ENCODE measurements around the gene MAP2K5. TPM values are rescaled to one million over a fixed set of nuclear protein-coding genes. Genes with fewer than 3 reads are reported as not detected.

MAP2K5 gene
- total and polyA plus RNA-seq, 4 donors, result 3.8 to 6.4 (median 5.6) TPM

DNA sequence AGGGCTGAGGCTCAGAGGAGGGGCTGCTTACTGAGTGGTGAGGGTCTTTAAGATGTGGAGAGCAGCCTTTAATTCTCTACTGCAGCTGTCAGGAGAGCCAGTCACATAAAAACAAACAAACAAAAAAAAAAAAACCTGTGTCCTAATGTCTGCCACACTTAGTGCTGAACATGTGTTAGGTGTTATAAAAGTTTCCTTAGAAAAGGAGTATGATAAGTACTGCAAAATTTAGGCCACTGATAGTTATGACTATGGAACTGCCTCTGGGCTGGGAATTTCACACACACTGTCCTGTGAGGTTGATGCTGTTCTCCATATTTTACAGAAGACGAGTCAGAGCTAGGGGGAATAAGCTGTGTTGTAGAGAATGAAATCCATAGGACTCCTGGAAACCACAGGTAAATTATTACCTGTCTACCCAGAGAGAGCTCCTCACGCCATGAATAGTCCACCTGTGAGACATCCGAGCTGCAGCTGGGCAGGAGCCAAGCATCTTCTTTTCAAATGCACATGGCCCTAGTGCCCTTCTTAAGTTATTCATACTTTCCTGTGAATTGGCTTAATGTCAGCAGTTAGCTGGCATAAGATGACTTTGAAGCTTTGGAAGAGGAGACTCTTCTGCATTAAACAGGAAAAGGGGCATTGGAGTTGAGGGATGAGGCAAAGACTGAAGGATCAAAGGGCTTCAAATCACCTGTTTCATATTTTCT lies 248.3 kb downstream of the MAP2K5 start:
- H3K4me3 ChIP-seq (ENCODE audit: low read depth in 1 of 3, low read length in 3 of 3), result no peak overlapping the region
- no peaks in the 10 kb centered on the region for H3K36me3 ChIP-seq (ENCODE audit: control insufficient read depth in 4 of 4, insufficient read depth in 3 of 4, low read depth in 1 of 4, low read length in 3 of 4)
- TF ChIP-seq MAX (IDR thresholded peaks at IDR 0.05), result no peak
- TF ChIP-seq CTCF (IDR thresholded peaks at IDR 0.05; ENCODE audit: low read depth, low read length, missing input control), result no peak
- no peak for TF ChIP-seq SP1 (IDR thresholded peaks at IDR 0.05)
- TF ChIP-seq, protein P1, sequence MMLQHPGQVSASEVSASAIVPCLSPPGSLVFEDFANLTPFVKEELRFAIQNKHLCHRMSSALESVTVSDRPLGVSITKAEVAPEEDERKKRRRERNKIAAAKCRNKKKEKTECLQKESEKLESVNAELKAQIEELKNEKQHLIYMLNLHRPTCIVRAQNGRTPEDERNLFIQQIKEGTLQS (IDR thresholded peaks at IDR 0.05), result no peak
- no peak for TF ChIP-seq JUND (IDR thresholded peaks at IDR 0.05)
- no peak for TF ChIP-seq YY1 (IDR thresholded peaks at IDR 0.05)
- TF ChIP-seq NR2F2 (IDR thresholded peaks at IDR 0.05), result no peak
- no peak for TF ChIP-seq FOXA1 (IDR thresholded peaks at IDR 0.05)
- no peak for TF ChIP-seq EGR1 (IDR thresholded peaks at IDR 0.05; ENCODE audit: low read depth in 2 of 2)
- no peak for TF ChIP-seq RAD21 (IDR thresholded peaks at IDR 0.05)
- no peaks in the 10 kb centered on the region for H3K27me3 ChIP-seq (ENCODE audit: control insufficient read depth in 4 of 4, insufficient read depth in 4 of 4, low read length in 3 of 4)
- over 99% methylated on average over 3 of the region's 3 CpGs for WGBS
- no peak overlapping the region for H3K27ac ChIP-seq (ENCODE audit: low read depth in 1 of 2, low read length in 2 of 2)
- no peak overlapping the region for H3K9ac ChIP-seq (ENCODE audit: low read depth in 1 of 2, low read length in 2 of 2)
- no peaks in the 10 kb centered on the region for H3K4me1 ChIP-seq (ENCODE audit: control insufficient read depth in 4 of 4, insufficient read depth in 4 of 4, low read length in 3 of 4)
- no peak for DNase-seq (ENCODE audit: low spot score)
- H3K9me3 ChIP-seq (ENCODE audit: control insufficient read depth in 4 of 4, low read length in 3 of 4), result no peaks in the 10 kb centered on the region

GRCh38 chr15:67792250-67792942 lies 249.9 kb downstream of the MAP2K5 start:
- no peaks in the 10 kb centered on the region for H3K36me3 ChIP-seq (ENCODE audit: control insufficient read depth in 4 of 4, insufficient read depth in 3 of 4, low read depth in 1 of 4, low read length in 3 of 4)
- no peak for DNase-seq (ENCODE audit: low spot score)
- 91% methylated on average over 8 of the region's 8 CpGs for WGBS
- H3K27me3 ChIP-seq (ENCODE audit: control insufficient read depth in 4 of 4, insufficient read depth in 4 of 4, low read length in 3 of 4), result no peaks in the 10 kb centered on the region
- no peak overlapping the region for H3K27ac ChIP-seq (ENCODE audit: low read depth in 1 of 2, low read length in 2 of 2)
- H3K9me3 ChIP-seq (ENCODE audit: control insufficient read depth in 4 of 4, low read length in 3 of 4), result no peaks in the 10 kb centered on the region
- no peak overlapping the region for H3K9ac ChIP-seq (ENCODE audit: low read depth in 1 of 2, low read length in 2 of 2)
- TF ChIP-seq NR2F2 (IDR thresholded peaks at IDR 0.05), result no peak
- TF ChIP-seq HNF4G (IDR thresholded peaks at IDR 0.05), result no peak
- TF ChIP-seq SP1 (IDR thresholded peaks at IDR 0.05), result no peak
- no peak for TF ChIP-seq YY1 (IDR thresholded peaks at IDR 0.05)
- no peak for TF ChIP-seq TAF1 (conservative IDR thresholded peaks at IDR 0.05)
- TF ChIP-seq, protein P2, sequence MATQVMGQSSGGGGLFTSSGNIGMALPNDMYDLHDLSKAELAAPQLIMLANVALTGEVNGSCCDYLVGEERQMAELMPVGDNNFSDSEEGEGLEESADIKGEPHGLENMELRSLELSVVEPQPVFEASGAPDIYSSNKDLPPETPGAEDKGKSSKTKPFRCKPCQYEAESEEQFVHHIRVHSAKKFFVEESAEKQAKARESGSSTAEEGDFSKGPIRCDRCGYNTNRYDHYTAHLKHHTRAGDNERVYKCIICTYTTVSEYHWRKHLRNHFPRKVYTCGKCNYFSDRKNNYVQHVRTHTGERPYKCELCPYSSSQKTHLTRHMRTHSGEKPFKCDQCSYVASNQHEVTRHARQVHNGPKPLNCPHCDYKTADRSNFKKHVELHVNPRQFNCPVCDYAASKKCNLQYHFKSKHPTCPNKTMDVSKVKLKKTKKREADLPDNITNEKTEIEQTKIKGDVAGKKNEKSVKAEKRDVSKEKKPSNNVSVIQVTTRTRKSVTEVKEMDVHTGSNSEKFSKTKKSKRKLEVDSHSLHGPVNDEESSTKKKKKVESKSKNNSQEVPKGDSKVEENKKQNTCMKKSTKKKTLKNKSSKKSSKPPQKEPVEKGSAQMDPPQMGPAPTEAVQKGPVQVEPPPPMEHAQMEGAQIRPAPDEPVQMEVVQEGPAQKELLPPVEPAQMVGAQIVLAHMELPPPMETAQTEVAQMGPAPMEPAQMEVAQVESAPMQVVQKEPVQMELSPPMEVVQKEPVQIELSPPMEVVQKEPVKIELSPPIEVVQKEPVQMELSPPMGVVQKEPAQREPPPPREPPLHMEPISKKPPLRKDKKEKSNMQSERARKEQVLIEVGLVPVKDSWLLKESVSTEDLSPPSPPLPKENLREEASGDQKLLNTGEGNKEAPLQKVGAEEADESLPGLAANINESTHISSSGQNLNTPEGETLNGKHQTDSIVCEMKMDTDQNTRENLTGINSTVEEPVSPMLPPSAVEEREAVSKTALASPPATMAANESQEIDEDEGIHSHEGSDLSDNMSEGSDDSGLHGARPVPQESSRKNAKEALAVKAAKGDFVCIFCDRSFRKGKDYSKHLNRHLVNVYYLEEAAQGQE (IDR thresholded peaks at IDR 0.05), result no peak
- TF ChIP-seq, protein P1 (IDR thresholded peaks at IDR 0.05), result no peak
- TF ChIP-seq GABPA (IDR thresholded peaks at IDR 0.05 in 1 of 2, conservative IDR thresholded peaks at IDR 0.05 in 1 of 2), result no peak
- no peak for TF ChIP-seq CTCF (IDR thresholded peaks at IDR 0.05; ENCODE audit: low read depth, low read length, missing input control)
- no peak for TF ChIP-seq HNF4A (conservative IDR thresholded peaks at IDR 0.05)
- TF ChIP-seq FOXA1 (IDR thresholded peaks at IDR 0.05), result no peak
- TF ChIP-seq MAX (IDR thresholded peaks at IDR 0.05), result no peak
- TF ChIP-seq FOXA2 (IDR thresholded peaks at IDR 0.05), result no peak
- TF ChIP-seq RAD21 (IDR thresholded peaks at IDR 0.05), result no peak
- no peak for TF ChIP-seq EGR1 (IDR thresholded peaks at IDR 0.05; ENCODE audit: low read depth in 2 of 2)
- TF ChIP-seq RXRA (IDR thresholded peaks at IDR 0.05), result no peak
- TF ChIP-seq, protein P3, sequence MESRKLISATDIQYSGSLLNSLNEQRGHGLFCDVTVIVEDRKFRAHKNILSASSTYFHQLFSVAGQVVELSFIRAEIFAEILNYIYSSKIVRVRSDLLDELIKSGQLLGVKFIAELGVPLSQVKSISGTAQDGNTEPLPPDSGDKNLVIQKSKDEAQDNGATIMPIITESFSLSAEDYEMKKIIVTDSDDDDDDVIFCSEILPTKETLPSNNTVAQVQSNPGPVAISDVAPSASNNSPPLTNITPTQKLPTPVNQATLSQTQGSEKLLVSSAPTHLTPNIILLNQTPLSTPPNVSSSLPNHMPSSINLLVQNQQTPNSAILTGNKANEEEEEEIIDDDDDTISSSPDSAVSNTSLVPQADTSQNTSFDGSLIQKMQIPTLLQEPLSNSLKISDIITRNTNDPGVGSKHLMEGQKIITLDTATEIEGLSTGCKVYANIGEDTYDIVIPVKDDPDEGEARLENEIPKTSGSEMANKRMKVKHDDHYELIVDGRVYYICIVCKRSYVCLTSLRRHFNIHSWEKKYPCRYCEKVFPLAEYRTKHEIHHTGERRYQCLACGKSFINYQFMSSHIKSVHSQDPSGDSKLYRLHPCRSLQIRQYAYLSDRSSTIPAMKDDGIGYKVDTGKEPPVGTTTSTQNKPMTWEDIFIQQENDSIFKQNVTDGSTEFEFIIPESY (IDR thresholded peaks at IDR 0.05), result no peak
- H3K4me3 ChIP-seq (ENCODE audit: low read depth in 1 of 3, low read length in 3 of 3), result no peak overlapping the region
- no peaks in the 10 kb centered on the region for H3K4me1 ChIP-seq (ENCODE audit: control insufficient read depth in 4 of 4, insufficient read depth in 4 of 4, low read length in 3 of 4)

All from liver (tissue), 9 donors.